CMK (cell line): ENCODE results near the gene TNFSF11.

Source experiments
- DNase-seq: peaks from one replicate; pipeline ENCODE4 v3.0.0-alpha.2; 2010; ENCODE audit warnings: low read depth

Gene TNFSF11

GRCh38 chr13:42653679-42654078 lies 79.7 kb downstream of the TNFSF11 start:
- no peak for DNase-seq

- no peak for DNase-seq
These were observed 80.3 kb downstream of the TNFSF11 start for GRCh38 chr13:42654212-42654611.

DNA sequence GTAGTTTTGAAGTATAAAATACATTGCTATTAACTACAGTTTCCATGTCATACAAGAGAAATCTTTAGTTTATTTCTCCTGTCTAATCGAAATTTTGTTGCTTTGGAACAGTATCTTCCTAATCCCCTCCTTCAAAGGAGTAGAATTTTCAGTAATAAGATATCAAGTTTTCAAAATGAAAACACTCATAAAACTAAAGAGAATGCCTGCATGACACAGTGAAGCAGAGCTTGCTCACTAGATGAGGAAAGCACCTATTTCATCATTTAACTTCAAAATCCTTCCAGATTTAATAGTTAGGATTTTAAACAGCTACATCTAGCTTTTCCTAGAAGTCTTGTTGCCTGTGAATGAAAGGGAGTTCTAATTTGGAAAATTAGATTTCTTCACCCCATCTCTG lies 80.8 kb downstream of the TNFSF11 start:
- DNase-seq, result no peak

- no peak for DNase-seq
These were observed 82.2 kb downstream of the TNFSF11 start for GRCh38 chr13:42656161-42656560.

DNA sequence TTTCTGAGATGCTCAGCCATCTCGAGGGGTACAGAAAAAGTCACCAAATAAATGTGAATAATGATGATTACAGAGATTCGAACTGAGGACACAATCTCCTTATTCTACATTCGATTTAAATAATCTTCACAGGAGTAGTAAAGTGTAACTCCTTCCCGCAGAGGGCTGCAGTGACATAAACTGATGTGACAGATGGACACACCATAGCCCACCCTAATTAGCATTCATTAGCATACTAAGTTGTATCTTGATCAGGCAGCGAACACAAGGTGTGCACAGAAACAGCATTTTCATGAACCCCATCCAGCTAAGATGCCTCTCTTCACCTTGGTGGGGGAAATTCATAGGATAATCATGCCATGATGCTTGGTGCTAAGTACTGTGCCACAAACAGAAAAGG lies 83.0 kb downstream of the TNFSF11 start:
- no peak for DNase-seq
